Dermis blood vessel endothelial cell (primary cell): ENCODE results near the gene KLHL6. TPM values are rescaled to one million over a fixed set of nuclear protein-coding genes. Genes with fewer than 3 reads are reported as not detected.
"Not testable (repeated sequence)": the region's sequence is repeated elsewhere in the genome, so short reads cannot be mapped to it uniquely, and the experiment has no call there.

ENCODE experiments used
- DNase-seq: peaks from one replicate; pipeline ENCODE4 v3.0.0; 2010
- total RNA-seq: library from RNA; depleted of rRNA; stranded (reverse); fragments of >200 nt; gene quantifications from 2 replicates; pipeline ENCODE4 v1.2.3, GENCODE V29; 2014

The KLHL6 gene
- total RNA-seq, 1 donor from 2014 or later = 8.2 TPM

- no peak for DNase-seq
Observed at GRCh38 chr3:183529717-183530116, 25.8 kb downstream of the KLHL6 start.

GRCh38 chr3:183529185-183529584 lies 26.3 kb downstream of the KLHL6 start:
- DNase-seq = no peak

- DNase-seq = not testable (repeated sequence)
Observed at GRCh38 chr3:183528758-183529157, 26.7 kb downstream of the KLHL6 start.

- DNase-seq = no peak
Observed at GRCh38 chr3:183527428-183528379, 27.8 kb downstream of the KLHL6 start.

- peak; percentile 47 for DNase-seq
Observed at GRCh38 chr3:183526838-183527427, 28.6 kb downstream of the KLHL6 start.

- peak; percentile 86 for DNase-seq
Observed at GRCh38 chr3:183524476-183524875, 31.0 kb downstream of the KLHL6 start.

GRCh38 chr3:183520741-183521556 lies 34.6 kb downstream of the KLHL6 start:
- not testable (repeated sequence) for DNase-seq

- not testable (repeated sequence) for DNase-seq
Observed at GRCh38 chr3:183520295-183520694, 35.2 kb downstream of the KLHL6 start.

GRCh38 chr3:183519891-183520290 lies 35.6 kb downstream of the KLHL6 start:
- no peak for DNase-seq

- DNase-seq = no peak
Observed at GRCh38 chr3:183518491-183519251, 36.8 kb downstream of the KLHL6 start.

GRCh38 chr3:183517607-183518006 lies 37.9 kb downstream of the KLHL6 start:
- no peak for DNase-seq

GRCh38 chr3:183515968-183516851 lies 39.3 kb downstream of the KLHL6 start:
- DNase-seq = no peak

GRCh38 chr3:183514021-183514420 lies 41.5 kb downstream of the KLHL6 start:
- no peak for DNase-seq

GRCh38 chr3:183513046-183513706 lies 42.3 kb downstream of the KLHL6 start:
- DNase-seq = peak; percentile 37

GRCh38 chr3:183511286-183512131 lies 44.0 kb downstream of the KLHL6 start:
- not testable (repeated sequence) for DNase-seq

GRCh38 chr3:183508821-183509220 lies 46.7 kb downstream of the KLHL6 start:
- no peak for DNase-seq

- no peak for DNase-seq
Observed at GRCh38 chr3:183507551-183507950, 48.0 kb downstream of the KLHL6 start.

GRCh38 chr3:183506674-183507320 lies 48.7 kb downstream of the KLHL6 start:
- DNase-seq = no peak

GRCh38 chr3:183504597-183504996 lies 50.9 kb downstream of the KLHL6 start:
- no peak for DNase-seq
